ENCODE measurements around the gene SCO1.

- TF ChIP-seq CTCF (conservative IDR thresholded peaks at IDR 0.05 in 1 of 2, IDR thresholded peaks at IDR 0.05 in 1 of 2; ENCODE audit: low read depth in 1 of 2, low read length in 2 of 2) (no peak), EZH2 (IDR thresholded peaks at IDR 0.05; ENCODE audit: low read length, missing control alignments) (no peak)
Measured at GRCh38 chr17:10713318-10713717, 16.0 kb upstream of the SCO1 start.

Data from fibroblast of lung (primary cell).